Posterior cingulate gyrus (tissue), 11 donors: ENCODE data around the gene LRP8.

Source experiments
- DNase-seq, 10 donors: peaks; one replicate each; pipeline versions ENCODE4 v3.0.0 to v3.0.0-alpha.2; 2020 to 2021; ENCODE audit warnings: mixed read lengths in 3 of 10
- intact Hi-C: fragments of 100-400 bp; cut with DNase I; formaldehyde crosslinking; loops from one replicate; pipeline ENCODE4 v1.15.1; 2023

LRP8 gene

GRCh38 chr1:53326088-53326597 lies 1.7 kb downstream of the LRP8 start:
- DNase-seq: peak; percentile 53 to 97 (median 78)
- intact Hi-C loops: loop anchor here (5.0 kb wide), 1 partner anchor 66 kb away; no protein-coding TSS in a partner anchor

GRCh38 chr1:53325326-53326087 lies 2.4 kb downstream of the LRP8 start:
- intact Hi-C loops: loop anchor here (5.0 kb wide), 1 partner anchor 67 kb away; no protein-coding TSS in a partner anchor
- DNase-seq: peak in 4 of 10 donors; percentile 18 to 77 (median 44)

GRCh38 chr1:53324728-53325297 lies 3.1 kb downstream of the LRP8 start:
- intact Hi-C loops: loop anchor here (5.0 kb wide), 1 partner anchor 67 kb away; no protein-coding TSS in a partner anchor
- DNase-seq: peak in 1 of 10 donors; percentile 15

- intact Hi-C loops: no loop called here
- peak in 4 of 10 donors; percentile 25 to 79 (median 55) for DNase-seq
Observed at GRCh38 chr1:53324321-53324720, 3.5 kb downstream of the LRP8 start.

DNA sequence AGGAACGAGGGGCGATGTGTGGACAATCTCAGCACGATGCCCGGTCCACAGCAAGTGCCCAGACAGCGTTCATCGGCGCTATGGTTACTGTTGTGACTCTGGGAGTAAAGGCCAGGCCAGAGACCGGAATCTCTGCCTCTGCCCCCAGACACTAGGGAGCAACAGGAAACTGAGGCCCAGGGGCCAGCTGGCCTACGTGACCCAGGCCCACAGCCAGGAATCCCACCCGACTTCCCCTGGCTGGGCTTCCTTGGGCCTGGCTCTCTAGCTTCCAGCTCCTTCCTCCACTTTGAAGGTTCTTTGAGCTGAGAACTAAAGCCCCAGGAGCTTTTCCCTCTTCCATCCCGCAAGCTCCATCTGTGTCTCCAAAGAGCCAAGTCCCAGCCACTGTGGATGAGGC lies 4.6 kb downstream of the LRP8 start:
- intact Hi-C loops: no loop called here
- DNase-seq: peak in 4 of 10 donors; percentile 19 to 57 (median 45)

DNA sequence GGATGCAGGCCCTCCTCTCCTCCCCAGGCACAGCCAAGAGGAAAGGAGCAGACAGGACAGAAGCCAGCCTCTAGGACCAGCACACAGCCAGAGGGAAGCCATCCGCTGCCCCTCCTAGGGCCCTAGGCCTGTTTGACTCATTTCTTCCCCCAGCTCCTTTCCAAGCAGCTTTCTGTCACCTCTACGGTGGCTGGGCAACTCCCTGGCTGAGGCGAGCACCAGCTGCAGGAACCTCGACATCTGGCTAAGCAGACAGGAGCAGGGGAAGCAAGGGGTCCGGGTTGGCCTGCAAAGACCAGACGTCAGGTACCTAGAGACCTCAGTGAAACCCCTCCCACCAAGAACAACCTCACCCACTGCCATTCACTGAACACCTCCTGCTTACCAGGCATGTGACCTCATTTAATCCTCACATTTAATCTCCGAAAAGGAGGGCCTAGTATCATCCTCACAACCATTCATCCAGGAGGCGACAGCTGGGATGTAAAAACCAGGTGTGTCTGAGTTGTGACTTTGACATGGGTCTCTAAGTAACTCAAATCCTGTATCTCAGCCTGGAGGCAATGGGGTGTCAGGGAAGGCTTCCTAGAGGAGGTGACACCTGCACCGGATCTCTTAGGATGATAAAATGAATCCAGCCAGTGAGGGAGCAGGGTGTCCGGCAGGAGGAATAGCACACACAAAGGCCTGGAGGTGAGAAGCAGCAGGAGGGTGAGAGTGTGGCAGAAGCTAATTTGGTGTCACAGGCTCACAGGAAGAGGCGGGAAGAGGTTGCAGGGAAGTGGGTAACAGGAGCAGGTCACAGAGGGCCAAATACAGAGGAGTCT lies 5.9 kb downstream of the LRP8 start:
- intact Hi-C loops: no loop called here
- DNase-seq: peak in 4 of 10 donors; percentile 19 to 59 (median 40)

DNA sequence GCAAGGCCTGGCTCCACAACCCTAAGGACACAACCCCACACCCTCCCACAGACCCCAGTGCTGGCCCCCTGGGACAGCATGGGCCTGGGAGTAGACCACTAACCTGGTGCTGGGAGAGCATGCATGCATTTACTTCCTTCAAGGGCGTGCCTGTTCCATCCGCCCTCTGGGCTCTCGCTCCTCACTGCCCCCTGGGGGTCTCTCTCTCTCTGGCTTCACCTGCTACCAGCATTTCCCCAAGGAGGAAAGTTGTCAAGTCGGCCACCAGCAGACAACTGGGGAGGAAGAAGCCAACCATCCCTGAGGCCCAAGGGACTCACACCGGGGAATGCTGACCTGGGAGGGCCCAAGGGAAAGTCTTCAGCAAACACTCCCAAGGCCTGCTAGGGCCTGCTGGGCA lies 6.5 kb downstream of the LRP8 start:
- DNase-seq: peak in 4 of 10 donors; percentile 8 to 70 (median 40)
- intact Hi-C loops: no loop called here

GRCh38 chr1:53320646-53321045 lies 7.2 kb downstream of the LRP8 start:
- intact Hi-C loops: no loop called here
- DNase-seq: peak in 4 of 10 donors; percentile 9 to 43 (median 26)

- intact Hi-C loops: no loop called here
- DNase-seq: peak in 5 of 10 donors; percentile 6 to 81 (median 63)
Observed at GRCh38 chr1:53319296-53320101, 8.4 kb downstream of the LRP8 start.

DNA sequence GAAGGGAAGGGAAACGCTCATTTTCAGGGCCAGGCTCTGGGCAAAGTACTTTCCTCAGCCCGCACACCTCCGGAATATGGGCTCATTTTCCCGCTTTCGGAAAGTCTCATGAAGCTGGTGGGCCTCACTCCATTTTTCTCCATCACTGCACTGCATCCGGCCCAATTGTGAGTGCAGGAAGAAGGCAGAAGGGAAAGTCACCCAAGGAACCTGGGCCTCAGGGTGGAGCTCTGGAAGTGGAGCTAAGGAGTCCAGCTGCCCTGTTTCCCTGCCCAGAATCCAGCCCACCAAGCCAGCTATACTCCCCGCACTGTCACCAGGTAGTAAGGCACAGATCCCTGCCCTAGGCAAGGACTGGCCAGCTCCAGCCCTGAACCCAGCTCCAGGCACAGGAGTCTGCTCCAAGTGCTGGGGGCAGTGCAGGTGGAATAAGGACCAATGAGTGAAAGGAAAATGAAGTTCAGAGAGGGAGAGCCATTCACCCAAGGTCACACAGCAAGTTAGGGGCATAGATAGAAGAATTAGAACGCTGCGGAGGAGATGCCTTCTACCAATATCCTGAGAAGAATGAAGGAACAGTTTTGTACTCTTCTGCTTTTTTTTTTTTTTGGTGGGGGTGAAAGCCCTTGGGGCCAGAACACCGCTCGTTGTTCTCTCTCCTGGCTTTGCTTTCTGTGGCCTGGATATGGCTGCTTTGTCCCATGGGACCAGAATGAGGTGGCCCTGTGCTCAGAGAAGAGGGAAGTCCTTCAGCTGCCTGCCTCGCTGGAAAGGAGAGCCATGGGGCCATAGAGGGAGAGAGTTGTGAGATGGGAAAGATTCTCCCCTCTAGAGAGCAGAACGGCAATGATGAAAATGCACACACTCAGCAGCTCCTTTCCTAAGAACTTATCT lies 10.0 kb downstream of the LRP8 start:
- peak in 4 of 10 donors; percentile 1 to 54 (median 44) for DNase-seq
- intact Hi-C loops: no loop called here

DNA sequence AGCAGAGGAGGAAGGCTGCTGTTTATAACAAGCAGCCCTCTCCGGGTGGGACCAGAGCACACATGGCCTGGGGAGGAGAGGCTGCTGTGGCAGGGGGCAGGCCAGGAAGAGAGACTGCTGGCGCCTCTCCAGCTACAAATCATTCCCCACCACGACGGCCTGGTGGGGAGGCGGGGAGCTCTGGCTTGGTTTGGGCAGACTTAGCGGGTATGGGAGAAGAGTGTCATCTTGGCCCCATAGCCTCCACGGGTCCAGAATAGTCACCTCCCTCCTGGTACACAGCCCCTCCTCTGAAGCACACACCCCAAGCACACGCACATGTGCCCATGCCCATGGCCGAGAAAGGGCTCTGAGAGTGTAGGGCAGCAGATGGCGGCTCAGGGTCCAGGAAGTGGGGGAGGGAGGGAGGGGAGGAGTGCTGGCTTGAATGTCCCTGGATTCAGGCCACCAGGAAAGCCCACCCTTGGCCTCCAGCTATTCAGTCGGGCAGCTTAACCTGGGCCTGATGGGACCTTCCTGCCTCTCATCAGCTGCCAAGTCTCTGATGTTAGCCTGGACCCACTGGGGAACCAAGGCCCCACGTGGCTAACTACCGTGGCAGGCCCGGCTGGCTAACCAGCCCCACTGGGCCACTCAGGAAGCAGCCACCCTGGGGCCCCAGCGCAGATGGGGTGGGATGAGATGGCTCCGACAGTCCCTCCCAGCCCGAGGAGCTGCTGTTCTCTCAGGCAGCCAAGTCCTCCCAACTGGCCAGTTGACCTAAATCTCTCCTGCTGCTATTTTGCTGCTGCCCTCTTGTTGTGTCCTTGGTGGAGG lies 10.9 kb downstream of the LRP8 start:
- DNase-seq: peak in 4 of 10 donors; percentile 10 to 86 (median 72)
- intact Hi-C loops: no loop called here

- intact Hi-C loops: no loop called here
- DNase-seq: peak in 3 of 10 donors; percentile 30 to 55 (median 34)
Observed at GRCh38 chr1:53316424-53316765, 11.5 kb downstream of the LRP8 start.

DNA sequence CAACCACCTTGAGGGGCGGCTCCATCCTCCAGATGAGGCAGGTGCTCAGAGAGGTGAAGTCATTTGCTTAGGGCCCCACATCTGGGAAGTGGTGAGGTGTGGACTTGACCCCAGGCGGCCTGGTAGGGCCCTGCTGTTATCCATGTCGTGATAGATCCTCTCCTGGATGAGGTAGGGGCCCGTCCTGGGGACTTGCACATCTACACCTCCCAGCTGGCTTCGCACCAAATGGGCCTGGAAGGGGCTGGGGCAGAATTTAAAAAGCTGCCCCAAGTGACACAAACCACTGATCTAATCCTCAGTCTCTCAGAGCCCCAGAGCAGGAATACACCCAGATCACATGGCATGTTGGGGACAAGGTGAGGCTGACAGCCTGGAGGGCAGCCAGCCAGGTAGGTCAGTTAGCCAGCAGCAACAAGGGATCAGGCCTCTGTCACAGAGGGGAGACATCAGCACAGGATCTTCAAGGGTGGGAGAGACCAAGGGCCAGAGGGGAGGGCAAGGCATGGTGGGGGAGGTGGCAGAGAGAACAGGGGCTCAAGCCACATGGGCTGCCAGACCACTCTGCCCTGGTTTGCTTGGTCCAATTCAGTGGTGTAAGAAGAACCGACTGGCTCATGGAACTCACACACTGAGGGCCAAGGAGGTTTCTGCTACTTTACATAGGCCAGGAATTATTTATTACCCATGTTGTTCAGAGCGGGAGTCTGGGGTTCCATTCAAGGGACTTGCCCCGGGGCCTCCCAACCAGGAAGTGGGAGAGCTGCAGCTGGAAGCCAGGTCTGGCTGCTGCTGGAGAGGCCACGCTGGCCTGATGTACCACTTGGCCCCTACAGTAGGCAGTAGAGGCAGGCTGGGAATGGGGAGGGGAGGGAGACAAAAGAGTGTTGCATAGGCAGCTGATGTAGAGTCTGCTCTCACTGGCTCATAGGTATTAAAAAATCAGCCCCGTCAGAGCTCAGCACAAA lies 12.1 kb downstream of the LRP8 start:
- peak in 4 of 10 donors; percentile 0 to 80 (median 48) for DNase-seq
- intact Hi-C loops: no loop called here

- peak in 1 of 10 donors; percentile 1 for DNase-seq
- intact Hi-C loops: no loop called here
Observed at GRCh38 chr1:53315046-53315445, 12.8 kb downstream of the LRP8 start.

- DNase-seq: peak in 4 of 10 donors; percentile 2 to 55 (median 38)
- intact Hi-C loops: no loop called here
Observed at GRCh38 chr1:53314606-53315005, 13.3 kb downstream of the LRP8 start.

- intact Hi-C loops: no loop called here
- peak in 3 of 10 donors; percentile 30 to 74 (median 47) for DNase-seq
Observed at GRCh38 chr1:53314096-53314495, 13.8 kb downstream of the LRP8 start.

DNA sequence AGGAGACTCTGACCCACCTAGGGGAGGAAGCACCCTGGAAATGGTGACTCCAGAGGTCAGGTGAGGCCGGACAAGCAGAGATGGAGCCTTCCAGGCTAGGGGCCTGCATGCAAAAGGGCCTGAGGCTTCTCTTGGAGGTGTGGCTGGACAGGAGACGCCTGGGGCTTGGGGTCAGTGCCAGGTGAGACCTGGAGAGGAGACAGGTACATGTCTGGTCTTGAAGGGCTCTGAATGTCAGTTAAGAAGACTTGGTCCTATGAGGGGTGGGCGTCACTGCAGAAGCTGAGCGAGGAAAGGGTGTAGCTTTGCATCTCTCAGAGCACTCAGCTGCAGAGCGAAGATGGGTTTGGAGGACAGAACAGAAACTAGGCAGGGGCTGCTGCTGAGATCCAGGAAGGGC lies 14.3 kb downstream of the LRP8 start:
- peak in 3 of 10 donors; percentile 7 to 59 (median 58) for DNase-seq
- intact Hi-C loops: no loop called here
